SK-N-SH (cell line): ENCODE measurements around the gene ARHGEF37. TPM values are rescaled to one million over a fixed set of nuclear protein-coding genes. Genes with fewer than 3 reads are reported as not detected.
"Not testable (repeated sequence)": the region's sequence is repeated elsewhere in the genome, so short reads cannot be mapped to it uniquely, and the experiment has no call there.

Source experiments
- CTCF ChIA-PET: fragments of 300-600, 350-600 bp; formaldehyde crosslinking; extraction: SDS; loops from one replicate; lab custom pipeline; 2021; lab: Yijun Ruan, JAX
- POLR2A ChIA-PET: fragments of 350-600 bp; sonication (Branson Sonifier 250); formaldehyde crosslinking; extraction: SDS; loops from one replicate; lab custom pipeline; 2020; ENCODE audit warnings: antibody characterized with exemption, inconsistent platforms; lab: Yijun Ruan, JAX
- DNase-seq: peaks from one replicate; pipeline ENCODE4 v3.0.0; 2012
- H2AFZ ChIP-seq: fragments of 200-600 bp; sonication (generic); 2 replicates; pipeline ENCODE4 v1.8.1; 2016; ENCODE audit warnings: antibody characterized with exemption, mild to moderate bottlenecking, low read depth
- H3F3A ChIP-seq: fragments of 200-600 bp; sonication (generic); replicated peaks from 2 replicates; pipeline ENCODE3; 2016; ENCODE audit warnings: antibody characterized with exemption, mild to moderate bottlenecking; ENCODE audit not compliant: insufficient read depth
- H3K27ac ChIP-seq, 2 experiments: fragments of 200-500 bp in 1 of 2; fragments of 200-600 bp in 1 of 2; sonication (Bioruptor generic) in 1 of 2; sonication (generic), shearing (Covaris generic) in 1 of 2; 2 replicates each; pipeline versions ENCODE4 v1.5.1 to v1.6.1; 2014 to 2016; ENCODE audit warnings: low read depth in 2 of 2, inconsistent platforms in 1 of 2, low read length in 1 of 2, mild to moderate bottlenecking in 1 of 2, mixed read lengths in 1 of 2
- H3K27me3 ChIP-seq: fragments of 200-600 bp; sonication (generic), shearing (Covaris generic); 2 replicates; pipeline ENCODE4 v1.6.1; 2016; ENCODE audit warnings: mixed run types; ENCODE audit not compliant: insufficient read depth
- H3K36me3 ChIP-seq, 2 experiments: fragments of 200-500 bp in 1 of 2; fragments of 200-600 bp in 1 of 2; sonication (Bioruptor generic) in 1 of 2; sonication (generic) in 1 of 2; replicated peaks in 1 of 2; 2 replicates each; pipeline versions ENCODE3 to v1.5.1; 2014 to 2016; ENCODE audit warnings: low read length in 1 of 2, mild to moderate bottlenecking in 1 of 2; ENCODE audit not compliant: insufficient read depth in 2 of 2, control insufficient read depth in 1 of 2
- H3K4me1 ChIP-seq, 2 experiments: fragments of 200-500 bp in 1 of 2; fragments of 200-600 bp in 1 of 2; sonication (Bioruptor generic) in 1 of 2; sonication (generic), shearing (Covaris generic) in 1 of 2; 2 replicates each; pipeline versions ENCODE4 v1.5.1 to v1.6.1; 2014 to 2016; ENCODE audit warnings: low read depth in 1 of 2, low read length in 1 of 2, mixed run types in 1 of 2; ENCODE audit not compliant: insufficient read depth in 2 of 2, control insufficient read depth in 1 of 2
- H3K4me2 ChIP-seq: fragments of 200-600 bp; sonication (generic), shearing (Covaris generic); 2 replicates; pipeline ENCODE4 v1.6.1; 2017; ENCODE audit warnings: mixed run types
- H3K4me3 ChIP-seq, 2 experiments: fragments of 200-500 bp in 1 of 2; fragments of 200-600 bp in 1 of 2; sonication (Bioruptor generic) in 1 of 2; sonication (generic), shearing (Covaris generic) in 1 of 2; 2 replicates each; pipeline versions ENCODE4 v1.5.1 to v1.8.1; 2014 to 2016; ENCODE audit warnings: low read depth in 2 of 2, inconsistent platforms in 1 of 2, low read length in 1 of 2, mild to moderate bottlenecking in 1 of 2, mixed read lengths in 1 of 2, moderate library complexity in 1 of 2
- H3K79me2 ChIP-seq: fragments of 200-600 bp; sonication (generic); 2 replicates; pipeline ENCODE4 v1.8.1; 2017; ENCODE audit warnings: mild to moderate bottlenecking; ENCODE audit not compliant: insufficient read depth
- H3K9ac ChIP-seq: fragments of 200-600 bp; sonication (generic); 2 replicates; pipeline ENCODE4 v1.6.1; 2017; ENCODE audit warnings: mixed run types
- H3K9me2 ChIP-seq: fragments of 200-600 bp; sonication (generic); 2 replicates; pipeline ENCODE4 v1.6.1; 2017; ENCODE audit warnings: mixed run types
- H3K9me3 ChIP-seq: fragments of 200-600 bp; sonication (generic); 2 replicates; pipeline ENCODE4 v1.6.1; 2017; ENCODE audit warnings: mixed run types, mild to moderate bottlenecking, moderate library complexity
- H4K20me1 ChIP-seq: fragments of 200-600 bp; sonication (generic); 2 replicates; pipeline ENCODE4 v1.6.1; 2017; ENCODE audit warnings: mild to moderate bottlenecking, mixed run types; ENCODE audit not compliant: insufficient read depth
- ELF1 ChIP-seq: IDR thresholded peaks from 2 replicates; pipeline ENCODE4 v1.4.0; 2012
- EP300 ChIP-seq, 2 experiments: IDR thresholded peaks; 2 replicates each; pipeline versions ENCODE4 v1.4.0 to v1.6.1; 2012; ENCODE audit warnings: borderline replicate concordance in 1 of 2, low read depth in 1 of 2, low read length in 1 of 2
- FOSL2 ChIP-seq: IDR thresholded peaks from 2 replicates; pipeline ENCODE4 v1.4.0; 2012; ENCODE audit warnings: low read depth, mild to moderate bottlenecking, moderate library complexity, borderline replicate concordance
- GABPA ChIP-seq: IDR thresholded peaks from 2 replicates; pipeline ENCODE4 v1.4.0; 2012; ENCODE audit warnings: low read depth, mild to moderate bottlenecking
- GATA2 ChIP-seq: sonication (generic); formaldehyde crosslinking; IDR thresholded peaks from 2 replicates; pipeline ENCODE4 v1.5.0; 2020; ENCODE audit warnings: mild to moderate bottlenecking, missing genetic modification reagents
- TCF12 ChIP-seq: IDR thresholded peaks from 2 replicates; pipeline ENCODE4 v1.4.0; 2012
- USF2 ChIP-seq: fragments of 150-350 bp; IDR thresholded peaks from 2 replicates; pipeline ENCODE4 v1.6.1; 2017; ENCODE audit warnings: antibody characterized with exemption, low read length, low read depth, borderline replicate concordance
- WGBS: methylation state at CpG from one replicate; pipeline ENCODE4 v1.1.6; 2017; ENCODE audit warnings: low lambda C conversion rate; 5-methylcytosine and 5-hydroxymethylcytosine counted together
- polyA plus RNA-seq, 3 experiments: library from polyadenylated mRNA; depleted of rRNA; stranded (reverse); fragments of >200 nt; gene quantifications; 2 replicates each; pipeline ENCODE4 v1.2.3, GENCODE V29; 2012
- TF ChIP-seq, protein P1 (sequence below): fragments of 150-350 bp; IDR thresholded peaks from 2 replicates; pipeline ENCODE4 v1.6.1; 2016; ENCODE audit warnings: mild to moderate bottlenecking, low read depth, low read length
- TF ChIP-seq, protein P2 (sequence below): IDR thresholded peaks from 2 replicates; pipeline ENCODE4; 2012

Gene ARHGEF37
- polyA plus RNA-seq, 1 of the 3 experiments (the other 2 are of a cell fraction), result 0.94 TPM

DNA sequence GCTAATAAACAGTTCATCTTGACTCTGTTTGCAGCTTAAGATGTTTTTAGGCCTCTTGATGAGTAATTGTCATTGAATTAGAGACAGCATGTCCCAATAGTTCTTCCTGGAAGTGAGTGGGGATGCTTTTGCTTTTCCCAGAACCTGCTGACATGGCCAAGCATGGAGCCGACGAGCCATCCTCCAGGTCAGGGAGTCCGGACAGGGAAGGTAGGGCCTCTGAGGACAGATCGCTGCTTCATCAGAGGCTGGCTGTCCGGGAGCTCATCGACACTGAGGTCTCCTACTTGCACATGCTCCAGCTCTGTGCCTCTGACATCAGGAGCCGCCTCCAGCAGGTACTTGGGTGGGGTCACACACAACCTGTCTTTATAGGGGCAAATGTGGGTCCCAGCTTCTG lies 16.3 kb downstream of the ARHGEF37 start (continued):
- TF ChIP-seq EP300 (IDR thresholded peaks at IDR 0.05; ENCODE audit: borderline replicate concordance in 1 of 2, low read depth in 1 of 2, low read length in 1 of 2) (no peak), GATA2 (CRISPR knock-in tag) (no peak), ELF1 (no peak), USF2 (no peak), TCF12 (no peak), GABPA (no peak), FOSL2 (no peak)
- TF ChIP-seq, protein P1, sequence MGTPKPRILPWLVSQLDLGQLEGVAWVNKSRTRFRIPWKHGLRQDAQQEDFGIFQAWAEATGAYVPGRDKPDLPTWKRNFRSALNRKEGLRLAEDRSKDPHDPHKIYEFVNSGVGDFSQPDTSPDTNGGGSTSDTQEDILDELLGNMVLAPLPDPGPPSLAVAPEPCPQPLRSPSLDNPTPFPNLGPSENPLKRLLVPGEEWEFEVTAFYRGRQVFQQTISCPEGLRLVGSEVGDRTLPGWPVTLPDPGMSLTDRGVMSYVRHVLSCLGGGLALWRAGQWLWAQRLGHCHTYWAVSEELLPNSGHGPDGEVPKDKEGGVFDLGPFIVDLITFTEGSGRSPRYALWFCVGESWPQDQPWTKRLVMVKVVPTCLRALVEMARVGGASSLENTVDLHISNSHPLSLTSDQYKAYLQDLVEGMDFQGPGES, result no peak

GRCh38 chr5:149598234-149598633 lies 16.9 kb downstream of the ARHGEF37 start:
- H4K20me1 ChIP-seq, H3K9ac ChIP-seq, H3K9me3 ChIP-seq, H3K4me3 ChIP-seq, POLR2A ChIA-PET, H3K79me2 ChIP-seq, H3K4me1 ChIP-seq, H3K27ac ChIP-seq, H3K27me3 ChIP-seq, H3K9me2 ChIP-seq, H2AFZ ChIP-seq, H3F3A ChIP-seq, H3K36me3 ChIP-seq, DNase-seq, H3K4me2 ChIP-seq: not testable (repeated sequence)
- WGBS, result 92% methylated on average over 2 of the region's 2 CpGs
- CTCF ChIA-PET, result interaction anchor here (0.9 to 1.0 kb wide), 2 partner anchors 39 to 157 kb away, joined by 3 read pairs; no protein-coding TSS in a partner anchor

DNA sequence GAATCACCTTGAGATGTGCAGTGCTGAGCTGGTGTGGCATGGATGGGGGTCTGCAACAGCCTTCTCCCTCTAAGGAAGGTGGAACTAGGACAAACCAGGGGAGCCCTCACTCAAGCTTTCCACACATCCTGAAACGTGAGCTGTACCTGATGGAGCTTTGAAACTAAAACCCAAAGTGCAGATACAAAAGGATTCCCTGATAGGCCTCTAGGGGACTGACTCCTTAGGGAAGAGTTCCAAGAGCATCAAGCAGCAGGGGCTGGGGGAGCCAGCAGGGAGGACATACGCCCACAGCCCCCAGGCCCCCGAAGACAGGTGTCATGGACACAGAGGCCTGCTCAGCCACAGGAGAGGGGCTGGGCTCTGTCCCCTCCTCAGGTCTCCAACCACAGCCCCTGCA lies 17.7 kb downstream of the ARHGEF37 start:
- ChIA-PET POLR2A (no interaction called here), CTCF (interaction anchor here (0.7 kb wide), 1 partner anchor 19 kb away, joined by 5 read pairs; no protein-coding TSS in a partner anchor)
- H3K27me3 ChIP-seq, result no peaks in the 10 kb centered on the region
- H3K4me2 ChIP-seq, result no peak overlapping the region
- H2AFZ ChIP-seq, result no peak overlapping the region
- H3K9me2 ChIP-seq, result no peaks in the 10 kb centered on the region
- no peak for DNase-seq
- peaks cover 0 to 3% of the 10 kb centered on the region in 2 experiments for H3K36me3 ChIP-seq
- no peaks in the 10 kb centered on the region for H3K4me1 ChIP-seq
- H3K9ac ChIP-seq, result no peak overlapping the region
- no peaks in the 10 kb centered on the region for H3F3A ChIP-seq
- no peak overlapping the region for H3K4me3 ChIP-seq
- 100% methylated on average over 1 of the region's 3 CpGs for WGBS
- H3K27ac ChIP-seq, result no peak overlapping the region
- H3K9me3 ChIP-seq, result no peaks in the 10 kb centered on the region
- H3K79me2 ChIP-seq, result no peaks in the 10 kb centered on the region
- no peaks in the 10 kb centered on the region for H4K20me1 ChIP-seq
- TF ChIP-seq, protein P2, sequence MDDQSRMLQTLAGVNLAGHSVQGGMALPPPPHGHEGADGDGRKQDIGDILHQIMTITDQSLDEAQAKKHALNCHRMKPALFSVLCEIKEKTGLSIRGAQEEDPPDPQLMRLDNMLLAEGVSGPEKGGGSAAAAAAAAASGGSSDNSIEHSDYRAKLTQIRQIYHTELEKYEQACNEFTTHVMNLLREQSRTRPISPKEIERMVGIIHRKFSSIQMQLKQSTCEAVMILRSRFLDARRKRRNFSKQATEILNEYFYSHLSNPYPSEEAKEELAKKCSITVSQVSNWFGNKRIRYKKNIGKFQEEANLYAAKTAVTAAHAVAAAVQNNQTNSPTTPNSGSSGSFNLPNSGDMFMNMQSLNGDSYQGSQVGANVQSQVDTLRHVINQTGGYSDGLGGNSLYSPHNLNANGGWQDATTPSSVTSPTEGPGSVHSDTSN, result no peak
